Coronary artery (tissue), 2 donors: ENCODE measurements around the gene MYCBPAP.
"Not testable (repeated sequence)": the region's sequence is repeated elsewhere in the genome, so short reads cannot be mapped to it uniquely, and the experiment has no call there.

Source experiments
- DNase-seq: peaks from one replicate; pipeline ENCODE4 v3.0.0-alpha.2; 2017; ENCODE audit warnings: low spot score
- H3K27ac ChIP-seq, 2 donors: fragments of 200-600 bp; sonication (generic); one replicate each; pipeline ENCODE4 v1.5.1; 2016 to 2019
- H3K4me3 ChIP-seq: fragments of 200-600 bp; sonication (generic); 2 replicates; pipeline ENCODE4 v1.5.1; 2016; ENCODE audit warnings: mild to moderate bottlenecking, moderate library complexity
- CTCF ChIP-seq: fragments of 200-600 bp; sonication (generic); IDR thresholded peaks from one replicate; pipeline ENCODE4 v1.5.1; 2019; ENCODE audit warnings: antibody characterized with exemption

Gene MYCBPAP

GRCh38 chr17:50472286-50472685, 36.0 kb upstream of the MYCBPAP start:
- no peak overlapping the region for H3K4me3 ChIP-seq
- H3K27ac ChIP-seq = no peak overlapping the region
- TF ChIP-seq CTCF = no peak
- no peak for DNase-seq

DNA sequence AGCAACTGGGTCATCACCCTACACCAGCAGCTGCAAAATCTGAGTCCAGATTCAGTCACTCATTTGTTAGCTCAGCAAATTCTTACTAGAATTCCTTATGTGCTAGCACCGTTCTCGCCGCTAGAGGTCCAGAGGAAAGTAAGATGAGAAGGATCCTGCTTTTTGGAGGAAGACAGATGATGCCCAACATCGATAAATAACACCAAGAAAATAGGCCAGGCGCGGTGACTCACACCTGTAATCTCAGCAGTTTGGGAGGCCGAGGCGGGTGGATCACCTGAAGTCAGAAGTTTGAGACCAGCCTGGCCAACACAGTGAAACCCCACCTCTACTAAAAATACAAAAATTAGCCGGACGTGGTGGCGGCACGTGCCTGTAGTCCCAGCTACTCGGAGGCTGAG, 35.5 kb upstream of the MYCBPAP start:
- DNase-seq = not testable (repeated sequence)

GRCh38 chr17:50473901-50474300, 34.3 kb upstream of the MYCBPAP start:
- no peak for TF ChIP-seq CTCF
- Histone ChIP-seq H3K27ac (no peak overlapping the region), H3K4me3 (no peak overlapping the region)
- DNase-seq = no peak

More for the DNA sequence above, 35.5 kb upstream of the MYCBPAP start:
- H3K27ac ChIP-seq, H3K4me3 ChIP-seq: not testable (repeated sequence)

- H3K27ac ChIP-seq = no peak overlapping the region
- no peak for TF ChIP-seq CTCF
- no peak overlapping the region for H3K4me3 ChIP-seq
Observed at GRCh38 chr17:50474523-50474922, 33.7 kb upstream of the MYCBPAP start.

GRCh38 chr17:50475362-50475761, 32.9 kb upstream of the MYCBPAP start:
- TF ChIP-seq CTCF = no peak
- Histone ChIP-seq H3K27ac (no peak overlapping the region), H3K4me3 (no peak overlapping the region)
- no peak for DNase-seq

More at GRCh38 chr17:50474523-50474922, 33.7 kb upstream of the MYCBPAP start:
- DNase-seq = no peak

DNA sequence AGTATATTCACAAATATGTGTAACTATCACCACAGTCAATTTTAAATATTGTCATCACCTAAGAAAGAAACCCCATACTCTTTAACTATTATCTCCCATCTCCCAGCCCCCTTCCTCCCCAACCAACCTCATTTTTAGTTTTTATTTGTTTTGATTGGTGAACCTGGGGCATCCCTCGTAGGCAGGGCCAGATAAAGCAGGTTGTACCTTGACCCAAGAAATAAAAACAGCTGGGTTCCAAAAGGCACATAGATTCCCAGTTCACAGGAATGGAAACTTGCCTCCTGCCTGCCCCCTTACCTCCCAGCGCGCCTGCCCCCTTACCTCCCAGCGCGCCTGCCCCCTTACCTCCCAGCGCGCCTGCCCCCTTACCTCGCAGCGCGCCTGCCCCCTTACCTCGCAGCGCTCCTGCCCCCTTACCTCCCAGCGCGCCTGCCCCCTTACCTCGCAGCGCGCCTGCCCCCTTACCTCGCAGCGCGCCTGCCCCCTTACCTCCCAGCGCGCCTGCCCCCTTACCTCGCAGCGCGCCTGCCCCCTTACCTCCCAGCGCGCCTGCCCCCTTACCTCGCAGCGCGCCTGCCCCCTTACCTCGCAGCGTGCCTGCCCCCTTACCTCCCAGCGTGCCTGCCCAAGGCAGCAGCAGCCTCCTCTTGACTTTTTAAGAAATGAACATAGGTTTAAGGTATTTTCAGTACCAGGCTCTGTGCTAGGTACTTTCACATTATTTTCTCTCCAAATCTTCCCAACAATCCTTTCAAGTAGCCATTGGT, 32.3 kb upstream of the MYCBPAP start:
- not testable (repeated sequence) for H3K4me3 ChIP-seq, H3K27ac ChIP-seq, DNase-seq

DNA sequence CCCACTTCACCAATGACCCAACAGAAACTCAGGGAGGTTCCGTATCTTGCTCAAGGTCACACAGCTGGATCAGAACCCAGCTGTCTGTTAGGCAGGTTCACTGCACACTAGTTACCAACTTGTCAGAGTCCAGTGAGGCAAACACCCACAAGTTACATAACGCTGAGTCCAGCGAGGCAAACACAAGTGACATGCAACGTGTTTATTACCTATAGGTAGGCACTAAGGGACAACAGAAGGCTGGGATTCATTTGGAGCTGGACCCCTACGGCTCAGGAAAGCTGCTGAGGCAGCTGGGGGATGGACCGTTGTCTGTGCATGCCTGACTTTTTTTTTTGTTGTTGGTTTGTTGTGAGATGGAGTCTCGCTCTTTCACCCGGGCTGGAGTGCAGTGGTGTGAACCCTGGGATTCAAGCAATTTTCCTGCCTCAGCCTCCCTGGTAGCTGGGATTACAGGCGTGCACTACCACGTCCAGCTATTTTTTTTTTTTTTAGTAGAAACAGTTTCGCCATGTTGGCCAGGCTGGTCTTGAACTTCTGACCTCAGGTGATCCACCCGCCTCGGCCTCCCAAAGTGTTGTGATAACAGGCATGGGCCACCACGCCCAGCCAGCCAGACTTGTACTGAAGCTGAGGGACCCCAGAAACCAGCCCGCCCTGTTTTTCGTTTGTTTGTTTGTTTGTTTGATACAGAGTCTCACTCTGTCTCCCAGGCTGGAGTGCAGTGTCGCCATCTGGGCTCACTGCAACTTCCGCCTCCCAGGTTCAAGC, 31.5 kb upstream of the MYCBPAP start:
- no peak for DNase-seq
- Histone ChIP-seq H3K27ac (no peak overlapping the region), H3K4me3 (no peak overlapping the region)
- no peak for TF ChIP-seq CTCF

DNA sequence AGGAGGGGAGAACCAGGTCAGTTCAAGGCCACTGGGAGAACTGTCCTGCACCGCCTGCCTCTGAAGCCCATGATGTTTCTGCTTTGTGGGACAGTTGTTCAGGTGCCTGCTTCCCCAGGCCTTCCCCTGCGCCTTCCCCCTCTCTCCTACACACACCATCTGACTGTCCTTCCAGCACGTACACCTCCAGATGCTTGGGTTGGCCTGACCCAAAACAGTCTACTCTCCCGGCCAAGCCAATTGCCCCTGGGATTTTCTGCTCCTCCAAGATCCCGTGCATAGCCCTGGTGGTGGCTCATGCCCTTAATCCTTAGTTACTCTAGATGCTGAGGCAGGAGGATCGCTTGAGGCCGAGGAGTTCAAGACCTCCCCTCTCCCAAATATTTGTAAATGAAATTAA, 30.3 kb upstream of the MYCBPAP start:
- Histone ChIP-seq H3K4me3 (peak overlapping the region; percentile 90), H3K27ac (peak overlapping the region; percentile 91 to 94)
- no peak for TF ChIP-seq CTCF
- DNase-seq = peak; percentile 72
